ENCODE results near the gene OCEL1.

Gene OCEL1

DNA sequence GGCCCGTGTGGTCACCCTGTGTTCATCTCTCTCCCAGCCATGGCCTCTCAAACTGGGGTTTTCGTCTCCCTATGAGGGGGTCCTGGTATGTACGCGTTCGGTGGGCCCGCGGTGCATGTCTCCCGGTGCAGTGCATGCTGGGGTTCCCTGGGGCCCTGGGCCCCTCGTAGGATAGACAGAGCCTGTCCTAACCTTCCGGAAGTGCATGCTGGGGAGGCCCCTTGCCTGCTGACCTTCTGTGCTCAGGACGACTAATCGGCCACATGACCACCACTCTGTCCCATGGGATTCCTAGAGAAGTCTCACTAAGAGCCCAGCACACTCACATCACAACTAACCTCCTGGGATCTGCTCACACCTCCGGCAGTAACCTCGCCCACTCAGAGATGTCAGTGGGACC is 15.7 kb upstream of the OCEL1 start:
- no peak for DNase-seq

DNA sequence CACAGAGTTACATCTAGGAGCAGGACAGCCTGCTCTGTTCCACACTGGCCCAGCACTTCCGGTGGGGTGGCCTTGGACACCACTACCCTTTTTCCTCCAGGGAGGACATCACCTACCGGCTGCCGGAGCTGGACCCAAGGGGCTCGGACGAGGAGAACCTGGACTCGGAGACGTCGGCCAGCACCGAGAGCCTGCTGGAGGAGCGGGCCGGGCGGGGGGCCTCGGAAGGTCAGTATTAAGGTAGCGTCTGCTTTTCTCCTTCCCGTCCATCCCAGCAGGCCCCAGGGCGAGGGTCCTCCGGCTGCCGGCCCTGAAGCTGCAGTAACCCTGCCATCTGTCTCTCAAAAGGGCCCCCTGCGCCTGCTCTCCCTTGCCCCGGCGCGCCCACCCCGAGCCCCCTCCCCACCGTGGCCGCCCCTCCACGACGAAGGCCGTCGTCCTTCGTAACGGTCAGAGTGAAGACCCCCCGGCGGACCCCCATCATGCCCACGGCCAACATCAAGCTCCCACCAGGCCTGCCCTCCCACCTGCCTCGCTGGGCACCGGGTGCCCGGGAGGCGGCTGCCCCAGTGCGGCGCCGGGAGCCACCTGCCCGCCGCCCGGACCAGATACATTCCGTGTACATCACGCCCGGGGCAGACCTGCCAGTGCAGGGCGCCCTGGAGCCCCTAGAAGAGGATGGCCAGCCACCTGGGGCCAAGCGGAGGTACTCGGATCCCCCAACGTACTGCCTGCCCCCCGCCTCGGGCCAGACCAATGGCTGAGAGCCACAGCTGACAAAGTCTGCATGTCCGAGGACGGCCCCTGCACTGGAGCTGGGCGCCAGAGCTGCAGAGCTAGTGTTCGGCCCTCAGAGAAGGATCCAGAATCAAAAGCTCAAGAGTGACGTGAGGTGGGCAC is 14.2 kb upstream of the OCEL1 start:
- DNase-seq = no peak

DNA sequence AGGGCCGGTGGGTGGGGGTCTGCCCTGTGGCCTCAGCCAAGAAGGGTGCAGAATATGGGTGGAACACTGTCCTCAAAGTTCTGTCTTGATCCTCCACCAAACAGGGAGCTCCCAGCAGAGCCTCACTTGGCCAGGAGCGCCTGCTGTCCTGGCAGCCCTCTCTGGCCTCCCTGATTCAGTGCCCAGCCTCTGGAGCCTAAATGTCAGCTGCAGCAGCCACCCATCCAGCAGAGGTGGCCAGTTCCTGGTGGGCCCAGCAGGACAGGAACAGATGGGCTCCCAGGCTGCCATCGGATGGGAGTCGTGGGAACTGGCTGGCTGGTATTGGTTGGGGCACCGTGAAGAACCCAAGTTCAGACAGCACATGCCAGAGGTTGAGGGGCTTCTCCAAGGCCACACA is 12.7 kb upstream of the OCEL1 start:
- DNase-seq = no peak

DNA sequence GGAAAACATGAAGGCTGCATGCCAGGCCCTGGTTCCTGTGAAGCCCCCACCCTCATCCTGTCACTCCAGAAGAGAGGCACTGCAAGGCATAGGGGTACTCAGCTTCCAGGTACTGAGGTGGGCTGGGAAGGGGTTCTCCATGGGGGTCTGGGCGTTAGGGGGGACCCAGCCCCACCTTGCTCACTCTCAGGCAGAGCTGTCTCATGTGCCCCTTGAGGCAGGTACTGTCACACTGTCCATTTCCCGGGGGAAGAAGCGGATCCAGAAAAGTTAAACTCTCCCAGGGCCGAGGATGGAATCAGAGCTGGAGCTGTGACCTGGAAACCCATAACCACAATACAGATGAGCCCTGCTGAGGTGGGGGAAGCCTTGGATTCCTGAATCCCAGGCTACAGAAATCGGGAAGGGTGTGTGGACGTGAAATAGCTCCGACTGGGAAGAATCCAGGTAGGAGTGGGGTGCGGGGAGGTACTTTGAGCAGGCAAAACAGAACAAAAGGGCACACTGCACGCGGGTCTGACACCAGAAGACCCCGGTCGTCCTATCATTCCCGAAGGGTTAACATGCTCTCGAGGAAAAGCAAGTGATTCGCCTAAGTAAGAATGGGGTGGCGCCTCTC is 11.4 kb upstream of the OCEL1 start:
- no peak for DNase-seq

DNA sequence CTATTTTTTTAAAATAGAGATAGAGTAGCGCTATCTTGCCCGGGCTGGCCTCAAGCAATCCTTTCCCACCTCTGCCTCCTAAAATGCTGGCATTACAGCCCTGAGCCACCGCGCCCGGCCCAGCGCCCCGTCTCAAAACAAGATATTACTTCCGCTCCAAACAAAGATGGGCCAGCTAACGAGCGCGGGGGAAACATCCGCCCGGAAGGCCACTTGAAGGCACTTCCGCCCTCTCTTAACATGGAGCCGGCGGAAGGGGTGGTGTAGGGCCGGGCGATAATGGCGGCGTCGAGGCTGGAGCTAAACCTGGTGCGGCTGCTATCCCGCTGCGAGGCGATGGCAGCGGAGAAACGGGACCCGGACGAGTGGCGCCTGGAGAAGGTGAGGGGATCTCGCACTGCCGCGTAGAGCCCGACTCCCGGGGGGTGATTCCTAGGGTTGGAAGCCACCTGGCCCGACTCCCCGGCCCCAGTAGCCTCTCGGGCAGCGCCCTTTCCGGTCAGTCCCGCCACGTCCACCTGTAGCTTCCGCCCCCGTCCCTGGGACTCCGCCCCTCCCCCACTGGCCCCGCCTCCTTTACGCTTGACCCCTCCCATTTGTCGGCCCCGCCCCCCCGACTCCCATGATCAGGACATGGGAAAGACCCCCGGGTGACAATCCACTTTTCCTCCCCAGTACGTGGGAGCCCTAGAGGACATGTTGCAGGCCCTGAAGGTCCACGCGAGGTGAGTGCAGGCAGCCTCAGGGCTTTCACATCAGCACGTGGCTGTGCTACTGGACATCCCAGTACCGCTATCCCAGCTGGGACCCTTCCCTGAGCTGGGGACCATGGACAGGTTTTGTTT is 10.7 kb upstream of the OCEL1 start, which contains the start of gene USE1:
Gene USE1 (plus strand): TSS at position 231 of the 845 bp plus-strand sequence. CDS start 49 bp downstream, at position 280.
- peak; percentile 92 for DNase-seq

DNA sequence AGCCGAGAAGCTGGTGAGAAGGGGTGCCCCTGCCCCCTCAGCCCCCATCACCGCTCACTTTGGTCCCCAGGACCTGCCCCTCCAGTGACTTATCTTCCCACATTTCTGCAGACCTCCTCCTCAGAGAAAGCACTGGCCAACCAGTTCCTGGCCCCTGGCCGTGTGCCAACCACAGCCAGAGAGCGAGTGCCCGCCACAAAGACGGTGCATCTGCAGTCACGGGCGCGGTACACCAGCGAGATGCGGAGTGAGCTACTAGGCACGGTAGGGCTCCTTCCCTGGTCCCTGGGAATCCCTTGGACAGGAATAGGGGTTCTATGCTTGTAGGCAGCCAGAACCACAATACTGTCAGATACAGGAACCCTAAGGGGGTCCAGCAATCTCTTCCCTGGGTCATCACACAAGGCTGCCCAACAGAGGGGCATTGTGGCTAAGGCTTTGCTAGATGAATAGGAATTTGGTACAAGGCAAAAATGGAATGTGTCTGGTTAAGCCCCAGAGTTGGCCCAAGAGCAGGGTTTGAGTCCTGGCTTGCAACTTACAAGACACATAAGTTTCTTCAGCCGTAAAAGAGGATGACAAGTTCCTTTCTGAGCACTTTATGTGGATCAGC is 9.9 kb upstream of the OCEL1 start:
- DNase-seq = peak in 1 of 2 experiments; percentile 19

DNA sequence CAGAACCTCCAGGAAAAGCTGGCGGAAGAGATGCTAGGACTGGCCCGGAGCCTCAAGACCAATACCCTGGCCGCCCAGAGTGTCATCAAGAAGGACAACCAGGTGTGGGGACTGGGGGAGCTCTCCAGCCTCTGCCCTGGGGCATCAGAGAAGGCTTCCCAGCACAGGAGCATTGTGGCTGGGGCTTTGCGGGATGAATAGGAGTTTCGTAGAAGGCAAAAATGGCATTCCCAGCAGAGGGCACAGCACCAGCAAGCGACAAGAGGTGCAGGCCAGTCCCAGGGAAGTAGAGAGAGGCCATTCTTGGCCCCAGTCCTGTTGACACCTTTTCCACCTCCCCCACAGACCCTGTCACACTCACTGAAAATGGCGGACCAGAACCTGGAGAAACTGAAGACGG is 6.7 kb upstream of the OCEL1 start:
- no peak for DNase-seq

DNA sequence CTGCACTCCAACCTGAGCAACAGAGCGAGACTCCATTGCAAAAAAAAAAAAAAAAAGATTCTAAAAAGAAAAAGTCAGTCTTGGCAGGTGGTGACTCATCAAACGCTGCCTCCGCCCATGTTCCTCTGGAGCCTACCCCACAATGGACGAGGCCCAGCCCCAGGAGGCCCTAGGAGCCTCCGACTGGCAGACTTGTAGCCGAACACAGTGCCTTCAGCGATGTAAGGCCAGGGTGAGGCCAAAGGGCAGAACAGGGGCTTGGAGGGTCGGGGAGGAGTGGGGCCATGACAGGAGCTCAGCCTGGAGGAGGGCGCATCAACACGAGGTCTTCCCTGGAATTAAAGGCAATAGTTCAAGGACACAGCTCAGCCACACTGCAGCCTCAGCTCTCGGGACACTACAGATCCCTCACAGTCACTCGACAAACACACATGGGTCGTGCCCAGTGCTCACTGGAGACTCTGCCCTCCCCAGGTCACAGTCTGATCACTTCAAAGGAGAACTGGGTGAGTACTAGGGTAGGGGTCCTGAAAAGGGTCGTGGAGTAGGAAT is 5.7 kb upstream of the OCEL1 start:
- no peak for DNase-seq

DNA sequence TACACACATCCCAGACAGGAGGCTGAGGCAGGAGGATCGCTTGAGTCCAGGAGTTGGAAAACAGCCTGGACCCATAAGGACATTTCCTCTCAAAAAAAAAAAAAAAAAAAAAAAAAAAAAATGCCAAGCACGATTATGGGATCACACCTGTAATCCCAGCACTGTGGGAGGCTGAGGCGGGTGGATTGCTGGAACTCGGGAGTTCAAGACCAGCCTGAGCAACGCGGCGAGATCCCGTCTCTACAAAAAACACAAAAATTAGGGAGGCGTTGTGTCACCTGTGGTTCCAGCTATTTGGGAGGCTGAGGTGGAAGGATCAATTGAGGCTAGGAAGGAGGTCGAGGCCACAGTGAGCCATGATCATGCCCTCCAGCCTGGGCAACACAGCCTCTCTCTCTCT is 973 bp upstream of the OCEL1 start:
- DNase-seq = no peak

DNA sequence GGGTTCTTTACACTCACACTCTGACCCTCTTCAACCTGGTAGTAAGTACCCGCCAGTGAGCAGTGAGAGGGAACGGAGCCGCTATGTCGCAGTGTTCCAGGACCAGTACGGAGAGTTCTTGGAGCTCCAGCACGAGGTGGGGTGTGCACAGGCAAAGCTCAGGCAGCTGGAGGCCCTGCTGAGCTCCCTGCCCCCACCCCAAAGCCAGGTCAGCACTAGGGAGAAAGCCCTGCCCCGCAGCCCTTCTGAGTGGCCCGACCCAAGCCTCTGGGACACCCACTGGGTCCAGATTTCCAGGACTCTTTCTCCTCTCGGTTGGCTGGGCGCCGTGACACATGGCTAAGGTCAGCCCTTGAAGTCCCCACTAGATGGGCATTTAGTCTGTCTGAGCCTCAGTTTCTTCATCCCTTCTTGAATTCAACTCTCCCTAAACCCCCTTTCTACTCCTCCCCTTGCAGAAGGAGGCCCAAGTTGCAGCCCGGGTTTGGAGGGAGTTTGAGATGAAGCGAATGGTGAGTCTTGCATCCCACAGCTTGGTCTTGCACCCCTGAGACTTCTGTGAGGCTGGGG is 1.9 kb downstream of the OCEL1 start:
- no peak for DNase-seq

DNA sequence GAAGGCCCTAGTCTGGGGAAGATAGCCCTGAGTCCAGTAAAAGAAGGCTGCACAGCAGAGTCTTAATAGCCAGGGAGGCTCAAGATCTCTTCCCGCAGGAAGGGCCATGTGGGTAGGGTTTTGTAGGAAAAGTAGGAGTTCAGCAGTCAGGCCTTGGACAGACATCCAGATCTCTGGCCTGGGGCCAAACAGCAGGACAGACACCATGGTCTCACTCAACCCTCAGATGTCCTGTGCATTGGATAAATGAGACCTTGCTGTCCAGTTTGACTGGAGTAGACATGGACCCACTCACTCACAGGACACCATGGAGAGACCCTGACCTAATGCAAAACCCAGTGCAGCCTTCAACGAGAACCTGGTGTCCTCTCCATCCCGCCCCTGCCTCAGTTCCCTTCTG is 3.9 kb downstream of the OCEL1 start:
- DNase-seq = no peak

DNA sequence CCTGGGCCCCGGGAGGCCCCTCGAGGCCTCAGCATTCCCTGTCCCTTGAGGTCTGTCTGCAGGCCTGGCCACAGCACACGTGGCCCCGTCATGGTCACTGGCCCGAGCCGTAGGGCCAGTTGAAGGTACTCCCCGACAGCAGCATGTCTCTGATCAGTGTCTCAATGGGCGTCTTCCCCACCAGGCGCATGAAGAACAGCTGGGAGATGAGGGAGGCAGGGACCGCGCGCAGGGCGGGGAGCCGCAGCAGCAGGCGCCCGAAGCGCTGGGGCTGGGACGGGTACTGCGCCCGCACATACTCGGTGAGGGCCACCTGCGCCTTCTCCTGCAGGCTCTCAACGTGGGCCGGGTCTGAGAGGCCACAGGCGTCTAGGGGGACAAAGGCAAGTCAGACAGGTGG is 6.2 kb downstream of the OCEL1 start:
- no peak for DNase-seq

DNA sequence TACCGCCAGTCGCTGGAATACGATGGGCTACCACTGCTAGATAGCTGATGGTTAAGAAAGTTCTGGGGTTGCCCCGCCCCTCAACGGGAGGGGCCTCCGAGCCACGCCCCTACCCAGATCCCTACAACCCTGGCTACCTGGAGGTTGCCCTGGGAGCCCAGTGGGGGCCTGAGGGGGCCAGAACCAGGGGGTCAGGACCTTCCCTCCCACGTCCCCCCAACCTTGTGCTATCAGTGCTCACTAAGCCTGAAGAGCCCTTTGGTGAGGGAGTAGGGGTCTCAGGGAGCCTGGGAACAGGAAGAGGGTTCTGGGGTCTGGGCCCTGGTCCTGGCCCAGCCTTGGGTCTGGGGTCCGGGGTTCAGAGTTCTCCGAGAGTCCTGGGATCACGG is 8.9 kb downstream of the OCEL1 start:
- peak; percentile 50 to 61 for DNase-seq

DNA sequence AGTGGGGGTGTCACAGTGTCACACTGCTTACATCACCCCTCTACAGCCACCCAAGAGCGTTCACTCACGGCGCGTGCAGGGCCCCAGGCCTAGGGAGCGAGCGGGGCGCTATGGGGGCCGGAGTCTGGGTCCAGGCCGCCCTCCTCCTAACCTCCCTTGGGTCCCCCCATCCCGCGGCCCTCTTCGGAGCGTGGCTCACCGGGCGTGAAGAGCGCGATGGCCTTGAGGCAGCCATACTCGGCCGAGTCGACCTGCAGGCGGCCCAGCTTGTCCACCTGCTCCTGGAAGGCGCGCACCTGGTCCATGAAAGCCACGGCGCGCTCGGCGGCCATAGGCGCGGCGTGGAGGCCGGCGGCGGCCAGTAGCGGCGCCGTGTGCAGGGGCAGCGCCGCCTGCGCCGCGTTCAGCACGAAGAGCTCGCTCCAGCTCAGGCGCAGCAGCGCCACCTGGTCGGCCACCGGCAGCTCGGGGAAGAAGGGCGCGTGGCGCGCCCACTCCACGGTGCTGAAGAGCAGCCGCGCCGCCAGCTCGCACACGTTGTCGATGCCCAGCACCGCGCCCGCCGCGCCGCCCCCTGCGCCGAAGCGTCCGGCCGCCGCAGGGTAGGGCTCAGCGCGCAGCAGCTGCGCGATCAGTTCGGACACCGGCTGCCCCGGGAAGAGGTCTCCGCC is 9.4 kb downstream of the OCEL1 start:
- DNase-seq = peak; percentile 36 to 77

DNA sequence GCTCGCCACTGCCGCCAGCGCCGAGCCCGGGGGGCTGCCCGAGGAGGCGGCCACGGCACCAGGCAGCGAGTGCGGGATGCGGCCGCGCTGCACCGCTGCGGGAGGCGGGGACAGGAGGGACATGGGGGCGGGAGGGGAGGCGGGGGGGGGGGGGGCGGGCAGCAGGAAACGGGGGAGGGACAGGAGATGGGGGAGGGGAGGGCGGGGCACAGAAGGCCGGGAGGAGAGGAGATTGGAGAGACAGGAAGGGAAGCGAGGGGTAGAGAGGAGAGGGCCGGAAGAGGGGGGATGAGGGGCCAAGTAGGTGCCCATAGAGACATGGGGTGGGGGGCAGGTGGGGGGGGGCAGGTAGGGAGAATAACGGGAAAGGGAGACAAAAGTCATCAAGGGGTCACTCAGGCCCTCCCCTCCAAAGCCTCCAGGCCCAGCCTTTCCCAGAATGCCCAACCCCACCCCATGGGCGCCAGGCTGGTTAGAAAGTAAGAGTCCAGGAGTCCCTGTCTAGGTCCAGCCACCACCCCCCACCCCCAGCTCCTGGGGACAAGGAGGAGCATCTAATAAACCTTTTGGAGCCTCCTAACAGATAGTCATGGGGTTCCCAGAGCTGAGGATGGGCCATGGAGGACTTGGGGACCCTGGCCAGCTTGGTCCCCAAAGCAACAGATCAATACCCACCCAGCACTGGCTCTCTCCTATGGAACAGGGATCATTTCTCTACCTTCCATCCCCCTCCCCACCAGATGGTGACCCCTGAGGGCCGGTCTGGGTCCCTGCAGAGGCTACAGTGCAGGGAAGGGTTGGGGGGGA is 10.1 kb downstream of the OCEL1 start:
- peak; percentile 75 for DNase-seq

DNA sequence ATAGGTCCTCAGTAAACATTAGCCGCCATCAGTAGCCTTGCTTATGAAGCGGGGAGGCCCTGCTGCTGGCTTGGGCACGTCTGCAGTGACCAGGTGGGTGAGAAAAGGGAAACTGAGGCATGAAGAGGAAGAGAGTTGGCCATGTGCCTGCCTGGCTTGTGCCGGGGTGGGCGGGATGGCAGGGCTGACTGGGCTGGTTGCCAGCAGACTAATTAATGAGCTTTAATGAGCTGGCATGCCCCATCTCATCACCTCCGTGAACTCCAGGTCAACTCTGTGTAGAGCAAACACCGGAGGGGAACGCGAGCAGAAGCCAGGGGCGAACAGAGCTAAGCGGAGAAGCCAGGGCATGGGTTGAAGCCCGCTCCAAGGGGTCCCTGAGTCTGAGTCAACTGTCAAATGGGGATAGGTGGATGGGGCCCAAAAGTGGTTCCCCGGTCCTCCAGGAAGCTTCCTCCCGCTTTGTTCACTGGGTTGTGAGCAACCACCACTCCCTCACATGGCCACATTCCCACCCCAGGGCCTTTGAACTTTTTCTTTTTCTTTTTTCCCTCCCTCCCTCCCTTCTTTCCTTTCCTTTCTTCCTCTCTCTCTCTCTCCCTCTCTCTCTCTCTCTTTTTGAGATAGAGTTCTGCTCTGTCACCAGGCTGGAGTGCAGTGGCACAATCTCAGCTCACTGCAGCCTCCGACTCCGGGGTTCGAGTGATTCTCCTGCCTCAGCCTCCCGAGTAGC is 11.0 kb downstream of the OCEL1 start:
- no peak for DNase-seq

DNA sequence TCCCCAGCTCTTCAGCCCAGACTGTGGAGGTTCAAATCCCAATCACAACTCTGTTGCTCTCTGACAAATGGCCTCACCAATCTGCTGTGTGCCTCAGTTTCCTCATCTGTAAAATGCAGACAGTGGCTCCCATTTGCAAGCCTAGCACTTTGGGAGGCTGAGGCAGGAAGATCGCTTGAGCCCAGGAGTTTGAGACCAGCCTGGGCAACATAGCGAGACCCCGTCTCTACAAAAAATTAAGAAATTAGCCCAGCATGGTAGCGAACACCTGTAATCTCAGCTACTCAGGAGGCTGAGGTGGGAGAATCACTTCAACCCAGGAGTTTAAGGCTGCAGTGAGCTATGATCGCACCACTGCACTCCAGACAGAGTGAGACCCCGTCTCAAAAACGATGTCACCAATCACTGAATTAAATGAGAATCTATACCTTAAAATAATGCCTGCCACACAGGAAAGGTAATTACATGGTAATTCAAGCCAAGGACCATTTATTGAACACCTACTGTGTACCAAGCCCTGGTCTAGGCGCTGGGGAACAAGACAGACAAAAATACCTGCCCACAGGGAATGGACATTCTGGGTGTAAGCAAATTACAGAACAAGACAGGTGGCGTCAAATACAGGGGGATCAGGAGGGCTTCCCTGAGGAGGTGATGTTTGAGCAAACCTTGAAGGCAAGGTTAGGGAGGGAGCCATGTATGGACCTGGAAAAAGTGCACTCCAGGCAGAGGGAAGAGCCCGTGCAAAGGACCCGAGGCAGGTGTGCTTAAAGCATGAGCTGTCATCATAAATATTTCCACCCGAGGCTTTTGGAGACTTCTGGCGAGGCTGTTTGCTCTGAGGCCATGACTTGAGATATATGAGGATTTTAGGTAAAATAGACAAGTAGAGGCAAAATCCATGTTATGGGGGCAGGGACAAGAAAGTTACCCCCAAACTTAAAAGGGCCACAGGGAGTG is 12.0 kb downstream of the OCEL1 start:
- DNase-seq = no peak

DNA sequence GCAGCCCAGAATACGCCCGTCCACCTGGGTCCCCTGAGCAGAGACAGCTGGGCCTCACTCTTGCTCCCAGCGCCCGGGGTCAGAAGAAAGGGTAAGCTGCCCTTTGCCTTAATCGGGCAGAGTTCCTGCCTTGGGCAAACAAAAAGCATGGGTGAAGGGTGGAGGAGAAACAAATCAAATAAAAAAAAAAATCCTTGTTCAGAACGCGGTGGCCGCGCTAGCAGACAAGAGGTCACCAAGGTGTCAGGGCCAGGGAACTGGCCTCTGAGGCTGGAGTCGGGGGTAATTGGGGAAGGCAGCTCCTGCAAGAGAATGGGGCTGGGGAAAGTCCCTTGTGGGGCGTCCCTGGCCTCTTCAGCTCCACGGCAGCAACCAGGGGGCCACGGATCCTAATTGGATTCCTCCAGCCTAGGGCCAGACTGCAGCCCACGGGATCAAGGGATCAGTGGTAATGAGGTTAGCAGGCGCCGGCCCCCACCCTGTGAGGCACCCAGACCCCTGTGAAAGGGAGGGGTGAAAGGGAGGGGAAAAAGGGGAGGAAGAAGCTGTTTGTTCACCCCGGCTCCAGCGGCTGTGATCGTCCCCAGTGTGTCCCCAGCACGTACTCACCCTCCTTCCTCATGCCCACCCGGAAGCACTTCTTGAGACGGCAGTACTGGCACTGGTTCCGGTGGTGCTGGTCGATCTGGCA is 14.2 kb downstream of the OCEL1 start:
- no peak for DNase-seq
